NOMO-1 treated with dmso at 0.1 percent for 144 hours (cell line): ENCODE results near the gene HBA1.
"Not testable (repeated sequence)": the region's sequence is repeated elsewhere in the genome, so short reads cannot be mapped to it uniquely, and the experiment has no call there.

ENCODE experiments used
- DNase-seq: peaks from one replicate; lab custom pipeline; 2025; ENCODE audit not compliant: unreplicated experiment; lab: John Stamatoyannopoulos, UW

HBA1 gene

GRCh38 chr16:194516-194915 is 18.0 kb downstream of the HBA1 start:
- no peak for DNase-seq

- no peak for DNase-seq
These were observed 23.9 kb downstream of the HBA1 start for GRCh38 chr16:200388-200787.

- no peak for DNase-seq
These were observed 26.8 kb downstream of the HBA1 start for GRCh38 chr16:203246-203645.

GRCh38 chr16:204046-204445 is 27.6 kb downstream of the HBA1 start:
- not testable (repeated sequence) for DNase-seq

GRCh38 chr16:209359-209758 is 32.9 kb downstream of the HBA1 start:
- DNase-seq, result not testable (repeated sequence)

- DNase-seq, result not testable (repeated sequence)
These were observed 35.2 kb downstream of the HBA1 start for GRCh38 chr16:211631-212180.

- DNase-seq, result no peak
These were observed 36.5 kb downstream of the HBA1 start for GRCh38 chr16:212999-213398.

- DNase-seq, result no peak
These were observed 43.5 kb downstream of the HBA1 start for GRCh38 chr16:220021-220420.
